ENCODE results near the gene CIAO1. TPM values are rescaled to one million over a fixed set of nuclear protein-coding genes. Genes with fewer than 3 reads are reported as not detected.
"Not testable (repeated sequence)": the region's sequence is repeated elsewhere in the genome, so short reads cannot be mapped to it uniquely, and the experiment has no call there.

The CIAO1 gene
- total and polyA plus RNA-seq, 2 of the 4 experiments (the other 2 are of a cell fraction), result 81.1 to 94.3 TPM

- dilution Hi-C loops (cut with HindIII; ENCODE audit: low sequenced_read_pairs, unreplicated experiment), result not testable (repeated sequence)
- WGBS, 2 experiments (ENCODE audit: extremely low coverage in 2 of 2, insufficient read length in 1 of 2), result 88% methylated on average over 3 of the region's 8 CpGs; no CpG with 5 or more reads in 1 of the 2 experiments
Measured at GRCh38 chr2:96294271-96294670, 28.2 kb downstream of the CIAO1 start.

More at GRCh38 chr2:96294271-96294670, 28.2 kb downstream of the CIAO1 start:
- H2AFZ ChIP-seq (replicated peaks; ENCODE audit: low read length, poor library complexity); H4K91ac ChIP-seq (ENCODE audit: insufficient read depth, low read depth, low read length); H3K9me3 ChIP-seq (ENCODE audit: control insufficient read depth, insufficient read depth, low read length); H3K14ac ChIP-seq (replicated peaks; ENCODE audit: low read depth, low read length); H3K9ac ChIP-seq (ENCODE audit: low read depth, low read length); intact Hi-C loops (cut with micrococcal nuclease); H4K8ac ChIP-seq (ENCODE audit: low read depth in 2 of 2, low read length in 2 of 2); in situ Hi-C loops (cut with MboI; ENCODE audit: low sequenced_read_pairs); CTCF ChIA-PET; H2BK20ac ChIP-seq (ENCODE audit: low read depth, low read length); H2BK15ac ChIP-seq (ENCODE audit: low read depth, low read length); H3K56ac ChIP-seq (ENCODE audit: extremely low read depth, insufficient read depth, low read length); H2AK9ac ChIP-seq (replicated peaks; ENCODE audit: low read depth, low read length, poor library complexity); H2BK5ac ChIP-seq (ENCODE audit: low read depth, low read length, poor library complexity, severe bottlenecking); H3K4me2 ChIP-seq (ENCODE audit: low read depth, low read length); H4K5ac ChIP-seq (ENCODE audit: low read depth, low read length); H4K20me1 ChIP-seq (ENCODE audit: insufficient read depth, low read length); H2AK5ac ChIP-seq (ENCODE audit: low read depth, low read length); ATAC-seq (ENCODE audit: low read depth); H3K4ac ChIP-seq (ENCODE audit: low read depth, low read length); H3K4me1 ChIP-seq (ENCODE audit: control insufficient read depth, insufficient read depth, low read length); H3K4me3 ChIP-seq (ENCODE audit: insufficient read depth, low read depth, low read length); DNase-seq; H3K27me3 ChIP-seq (ENCODE audit: control insufficient read depth, insufficient read depth, low read length); H2BK120ac ChIP-seq (ENCODE audit: low read depth, low read length); H3K18ac ChIP-seq (ENCODE audit: low read depth, low read length); H3K79me1 ChIP-seq (ENCODE audit: low read depth in 1 of 2, low read length in 2 of 2); H3K9me1 ChIP-seq (ENCODE audit: insufficient read depth, low read length); H3K23ac ChIP-seq (ENCODE audit: low read depth, low read length); BruUV-seq (replicated peaks); H3K27ac ChIP-seq (ENCODE audit: insufficient read depth, low read length): not testable (repeated sequence)
- H3K36me3 ChIP-seq (ENCODE audit: control insufficient read depth, insufficient read depth, low read length), result peaks cover 79% of the 10 kb centered on the region
- POLR2A ChIA-PET (ENCODE audit: unreplicated experiment), result interaction anchor here (0.7 kb wide), 1 partner anchor 157 kb away, joined by 4 read pairs; no protein-coding TSS in a partner anchor
- TF ChIP-seq CEBPB (IDR thresholded peaks at IDR 0.05; ENCODE audit: low read depth, low read length), result 0 out of 2 replicates have a peak, but pooled peaks have one; percentile 4

All from IMR-90 (cell line).